ENCODE results near the gene CDCA4. TPM values are rescaled to one million over a fixed set of nuclear protein-coding genes. Genes with fewer than 3 reads are reported as not detected.

CDCA4 gene
- total RNA-seq, 1 experiment from 2014 or later = 24.9 TPM

DNA sequence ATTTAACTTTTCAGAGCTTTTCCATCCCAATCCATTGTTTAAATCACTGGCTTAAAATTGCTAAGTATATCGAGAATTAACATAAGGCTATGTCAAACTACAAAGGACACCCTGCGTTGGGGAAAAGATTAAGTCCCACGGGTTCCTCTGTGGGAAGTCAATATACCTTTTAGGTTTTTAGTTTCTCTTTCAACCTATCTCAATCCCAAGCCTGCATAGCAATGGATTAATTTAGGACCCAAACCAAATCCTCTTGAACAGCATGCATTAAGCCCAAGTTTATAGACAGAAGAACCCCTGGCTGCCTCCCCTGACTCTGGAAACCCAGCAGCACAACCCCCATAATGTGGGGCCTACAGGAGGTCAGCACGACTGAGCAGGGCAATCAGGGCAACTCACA, 6.3 kb downstream of the CDCA4 start:
- Histone ChIP-seq H3K4me1 (replicated peaks; ENCODE audit: insufficient read depth) (peaks cover 38% of the 10 kb centered on the region), H2AFZ (no peak overlapping the region), H3K9me3 (ENCODE audit: insufficient read depth, low read depth) (no peaks in the 10 kb centered on the region), H3F3A (ENCODE audit: insufficient read depth, low read depth) (peaks cover 21% of the 10 kb centered on the region), H3K4me3 (no peak overlapping the region), H3K4me2 (no peak overlapping the region), H3K36me3 (ENCODE audit: low read depth) (peaks cover 14% of the 10 kb centered on the region), H3K79me2 (ENCODE audit: low read depth) (peaks cover 100% of the 10 kb centered on the region), H3K27me3 (ENCODE audit: insufficient read depth, low read depth) (no peaks in the 10 kb centered on the region), H4K20me1 (ENCODE audit: insufficient read depth) (peaks cover 69% of the 10 kb centered on the region), H3K9me2 (ENCODE audit: insufficient read depth) (no peaks in the 10 kb centered on the region), H3K27ac (peak overlapping the region; percentile 27; the same call in 1 of the 2 replicates)
- TF ChIP-seq CTCF (conservative IDR thresholded peaks at IDR 0.05) = no peak
- no peak for TF ChIP-seq EZH2 (IDR thresholded peaks at IDR 0.05; ENCODE audit: low read depth)
- DNase-seq = no peak
- CTCF ChIA-PET = no interaction called here
- POLR2A ChIA-PET (ENCODE audit: unreplicated experiment) = no interaction called here
- no TSS peak for BruUV-seq (replicated peaks)
- intact Hi-C loops (cut with micrococcal nuclease; ENCODE audit: unreplicated experiment) = no loop called here

- H4K20me1 ChIP-seq (ENCODE audit: insufficient read depth) = peaks cover 75% of the 10 kb centered on the region
- no peak for DNase-seq
- POLR2A ChIA-PET (ENCODE audit: unreplicated experiment) = no interaction called here
Observed at GRCh38 chr14:105014032-105014431, 6.9 kb downstream of the CDCA4 start.

GRCh38 chr14:105013150-105013785, 7.6 kb downstream of the CDCA4 start:
- Histone ChIP-seq H4K20me1 (ENCODE audit: insufficient read depth) (peaks cover 78% of the 10 kb centered on the region), H3K9me2 (ENCODE audit: insufficient read depth) (no peaks in the 10 kb centered on the region), H2AFZ (no peak overlapping the region), H3K27ac (no peak overlapping the region), H3K4me3 (no peak overlapping the region), H3K27me3 (ENCODE audit: insufficient read depth, low read depth) (no peaks in the 10 kb centered on the region), H3K4me2 (no peak overlapping the region), H3K36me3 (ENCODE audit: low read depth) (peaks cover 14% of the 10 kb centered on the region), H3K4me1 (replicated peaks; ENCODE audit: insufficient read depth) (peaks cover 25% of the 10 kb centered on the region), H3F3A (ENCODE audit: insufficient read depth, low read depth) (peaks cover 25% of the 10 kb centered on the region), H3K79me2 (ENCODE audit: low read depth) (peaks cover 99% of the 10 kb centered on the region), H3K9me3 (ENCODE audit: insufficient read depth, low read depth) (no peaks in the 10 kb centered on the region)
- no peak for DNase-seq
- ChIA-PET POLR2A (ENCODE audit: unreplicated experiment) (no interaction called here), CTCF (no interaction called here)
- intact Hi-C loops (cut with micrococcal nuclease; ENCODE audit: unreplicated experiment) = no loop called here
- no peak for TF ChIP-seq CTCF (conservative IDR thresholded peaks at IDR 0.05)
- no peak for TF ChIP-seq EZH2 (IDR thresholded peaks at IDR 0.05; ENCODE audit: low read depth)
- no TSS peak for BruUV-seq (replicated peaks)

More at GRCh38 chr14:105014032-105014431, 6.9 kb downstream of the CDCA4 start:
- intact Hi-C loops (cut with micrococcal nuclease; ENCODE audit: unreplicated experiment) = no loop called here
- CTCF ChIA-PET = no interaction called here
- H3K36me3 ChIP-seq (ENCODE audit: low read depth) = peaks cover 14% of the 10 kb centered on the region
- no peak for TF ChIP-seq EZH2 (IDR thresholded peaks at IDR 0.05; ENCODE audit: low read depth)
- TF ChIP-seq CTCF (conservative IDR thresholded peaks at IDR 0.05) = no peak
- peaks cover 21% of the 10 kb centered on the region for H3F3A ChIP-seq (ENCODE audit: insufficient read depth, low read depth)
- H2AFZ ChIP-seq = no peak overlapping the region
- peaks cover 32% of the 10 kb centered on the region for H3K4me1 ChIP-seq (replicated peaks; ENCODE audit: insufficient read depth)
- BruUV-seq (replicated peaks) = no TSS peak
- H3K4me3 ChIP-seq = no peak overlapping the region
- no peaks in the 10 kb centered on the region for H3K9me2 ChIP-seq (ENCODE audit: insufficient read depth)
- peaks cover 100% of the 10 kb centered on the region for H3K79me2 ChIP-seq (ENCODE audit: low read depth)
- H3K27me3 ChIP-seq (ENCODE audit: insufficient read depth, low read depth) = no peaks in the 10 kb centered on the region
- H3K4me2 ChIP-seq = no peak overlapping the region
- H3K27ac ChIP-seq = no peak overlapping the region
- H3K9me3 ChIP-seq (ENCODE audit: insufficient read depth, low read depth) = no peaks in the 10 kb centered on the region
